ENCODE data around the gene TMEM185B.

TMEM185B gene

DNA sequence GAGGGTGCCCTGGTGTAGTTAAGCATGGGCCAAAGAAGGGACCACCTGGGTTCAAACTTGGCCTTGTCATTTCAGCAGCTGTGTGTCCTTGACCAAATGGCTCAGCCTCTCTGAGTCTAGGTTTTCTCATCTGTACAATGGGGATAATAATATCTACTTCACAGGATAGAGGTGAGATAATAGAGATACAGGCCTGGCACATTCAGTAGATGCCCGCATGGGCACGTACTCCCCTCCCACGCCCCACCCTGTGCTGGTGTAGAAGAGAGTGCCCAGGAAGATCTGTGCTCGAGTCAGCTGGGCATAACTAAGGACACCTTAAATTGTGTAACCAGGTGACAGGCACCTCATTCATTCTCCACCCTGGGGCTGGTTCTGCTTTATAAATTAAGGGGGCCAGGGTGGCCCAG is 8.4 kb upstream of the TMEM185B start:
- DNase-seq (ENCODE audit: low spot score): no peak

DNA sequence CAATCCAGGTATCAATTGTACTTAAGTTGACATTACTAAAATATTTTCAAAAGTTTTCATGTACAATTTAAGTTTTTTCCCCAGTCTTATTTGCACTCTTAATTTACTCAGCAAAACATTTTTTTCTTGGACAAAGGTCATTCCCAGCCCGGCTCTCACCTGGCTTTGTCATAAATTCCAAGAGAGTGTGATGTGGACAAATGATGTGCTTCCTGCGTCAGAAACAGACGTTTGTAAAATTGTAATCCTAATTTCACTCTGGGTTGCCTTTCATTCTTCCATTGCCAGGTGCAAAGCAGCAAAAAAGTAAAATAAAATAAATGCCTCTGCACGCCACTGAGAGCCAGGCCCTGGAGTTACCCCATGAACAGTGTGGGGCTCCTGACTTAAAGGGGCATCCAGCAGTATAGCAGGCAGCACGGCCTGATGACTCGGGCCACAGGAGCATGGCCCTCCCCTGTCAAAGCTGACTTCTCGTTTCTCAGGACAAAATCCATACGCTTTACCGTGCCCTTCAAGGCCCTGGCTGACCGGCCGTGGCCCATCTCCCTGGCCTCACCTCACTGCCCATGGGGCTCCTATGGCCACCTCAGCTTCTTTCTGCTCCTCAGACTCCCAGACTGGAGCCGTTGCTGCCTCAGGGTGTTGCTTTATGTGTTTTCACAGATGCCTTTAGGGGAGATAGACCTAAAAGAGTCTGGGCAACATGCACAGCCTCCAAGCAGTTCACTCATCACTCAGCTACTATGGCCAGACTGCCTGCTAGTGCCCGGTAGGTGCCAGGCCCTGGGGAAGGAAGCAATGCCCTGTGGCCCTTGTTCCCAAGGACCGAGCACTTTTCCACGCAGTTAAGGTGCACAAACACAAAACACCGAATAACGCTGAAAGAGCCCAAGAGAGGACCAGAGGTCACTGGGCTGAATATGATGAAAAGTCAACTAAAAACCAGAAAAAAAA is 7.6 kb upstream of the TMEM185B start:
- DNase-seq (ENCODE audit: low spot score): no peak

DNA sequence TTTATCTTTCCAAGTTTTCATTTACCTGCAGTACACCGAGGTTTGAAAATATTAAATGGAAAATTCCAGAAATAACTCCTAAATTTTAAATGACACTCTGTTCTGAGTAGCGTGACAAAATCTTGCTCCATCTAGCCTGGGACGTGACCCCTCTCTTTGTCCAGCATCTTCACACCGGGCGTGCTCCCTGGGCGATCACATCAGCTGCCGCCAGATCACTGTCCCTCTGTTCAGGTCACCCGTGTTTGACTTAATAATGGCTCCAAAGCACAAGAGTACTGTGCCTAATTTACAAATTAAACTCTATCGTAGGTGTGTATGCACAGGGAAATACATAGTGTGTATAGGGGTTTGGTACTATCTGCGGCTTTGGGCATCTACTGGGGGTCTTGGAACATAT is 6.1 kb upstream of the TMEM185B start:
- DNase-seq (ENCODE audit: low spot score): no peak

DNA sequence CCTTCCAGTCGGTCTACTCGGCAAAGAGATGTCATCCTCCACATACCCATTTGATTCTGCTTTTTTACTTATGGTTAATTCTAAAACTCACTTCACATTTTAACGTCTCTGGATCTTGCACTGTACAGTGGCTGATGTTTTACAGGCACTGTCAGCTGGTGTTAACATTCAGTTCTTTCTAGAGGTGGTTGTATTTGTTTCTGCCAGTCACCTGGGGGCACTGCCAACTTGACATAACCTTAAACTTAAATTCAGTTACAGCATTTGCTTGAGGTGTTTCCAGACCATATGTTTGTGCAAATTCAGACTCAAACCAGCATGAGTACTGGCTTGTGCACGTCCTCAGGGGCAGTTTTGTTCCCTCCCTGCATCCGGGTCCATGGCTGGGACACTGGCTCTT is 5.3 kb upstream of the TMEM185B start:
- DNase-seq (ENCODE audit: low spot score): no peak

DNA sequence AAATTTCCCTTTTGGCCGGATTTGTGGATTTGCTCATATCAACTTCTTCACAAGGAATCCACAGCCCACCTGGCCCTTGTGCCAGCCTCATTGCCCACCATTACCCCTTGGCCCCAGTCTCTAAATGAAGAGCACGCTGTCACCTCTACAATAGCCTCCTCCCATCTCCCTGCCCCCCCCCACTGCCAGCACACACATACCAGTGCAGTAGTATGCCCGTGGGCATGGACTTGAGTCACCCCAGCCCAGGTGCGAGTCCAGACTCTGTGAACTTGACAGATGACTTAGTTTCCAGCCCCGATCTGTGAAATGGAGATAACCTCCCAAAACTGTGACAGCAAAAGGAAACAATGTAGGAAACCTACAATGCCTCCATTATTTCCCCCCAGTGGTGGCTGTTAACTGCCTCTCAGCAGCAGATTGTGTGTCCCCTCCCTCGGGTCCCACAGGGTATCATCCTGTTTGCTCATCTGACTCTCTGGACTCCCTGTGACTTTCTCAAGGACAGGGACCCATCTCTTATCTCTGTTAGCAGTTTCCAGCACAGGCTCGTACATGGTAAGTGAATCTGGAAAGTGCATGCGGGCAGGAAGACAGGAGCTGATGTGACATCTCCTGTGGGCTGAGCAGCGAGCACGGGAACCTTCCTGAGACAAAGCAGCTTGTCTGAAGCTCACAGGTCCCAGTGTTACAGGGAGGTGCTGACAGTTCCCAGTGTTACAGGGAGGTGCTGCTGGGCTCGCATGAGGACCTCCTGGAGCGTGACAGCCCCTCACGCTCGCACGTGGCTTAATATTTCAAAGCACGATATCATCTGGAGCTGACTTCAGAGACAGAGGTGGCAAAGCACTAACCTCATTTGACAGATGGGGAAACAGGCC is 4.2 kb upstream of the TMEM185B start:
- DNase-seq (ENCODE audit: low spot score): no peak

DNA sequence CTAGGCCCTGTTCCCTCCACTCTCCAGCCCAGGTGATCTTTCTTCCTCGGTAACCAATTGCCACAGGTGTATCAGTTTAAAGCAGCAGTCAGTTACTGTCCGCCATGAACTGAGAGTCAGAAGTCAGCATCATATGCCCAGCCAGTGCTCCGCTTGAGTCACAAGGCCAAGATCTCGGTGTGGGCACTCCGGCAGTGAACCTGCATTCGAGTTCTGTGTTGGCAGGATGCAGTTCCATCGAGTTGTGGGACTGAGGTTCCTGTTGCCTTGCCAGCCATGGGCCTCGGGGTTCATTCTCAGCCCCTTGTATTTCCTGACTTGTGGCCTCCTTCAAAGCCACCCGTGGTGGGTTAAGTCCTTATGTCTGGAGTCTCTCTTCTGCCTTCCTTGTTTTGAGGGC is 3.1 kb upstream of the TMEM185B start:
- no peak for DNase-seq (ENCODE audit: low spot score)

DNA sequence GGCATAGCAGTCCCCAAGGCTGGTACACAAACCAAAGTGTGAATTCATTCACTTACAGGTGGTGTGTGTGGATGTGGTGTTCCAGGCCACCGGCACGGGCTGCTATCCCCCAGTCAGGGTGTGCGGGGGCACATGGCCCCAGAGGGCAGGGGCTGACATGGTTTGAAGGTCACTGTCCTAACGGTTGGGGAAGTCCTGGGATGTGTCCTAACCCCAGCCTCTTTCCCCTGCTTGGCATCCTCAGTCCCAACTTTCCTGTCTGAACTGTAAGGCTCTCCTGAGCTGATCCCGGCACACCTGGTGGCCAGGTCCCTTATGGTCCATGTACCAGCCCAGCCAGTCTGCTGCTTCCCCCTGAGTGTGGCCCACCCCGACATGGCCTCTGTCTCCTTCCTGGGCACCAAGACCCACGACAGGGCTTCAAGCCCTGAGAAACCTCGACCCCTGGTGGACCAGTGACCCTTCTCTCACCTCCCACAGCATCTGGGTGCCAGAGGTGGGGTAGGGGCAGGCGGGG is 2.4 kb upstream of the TMEM185B start:
- no peak for DNase-seq (ENCODE audit: low spot score)

DNA sequence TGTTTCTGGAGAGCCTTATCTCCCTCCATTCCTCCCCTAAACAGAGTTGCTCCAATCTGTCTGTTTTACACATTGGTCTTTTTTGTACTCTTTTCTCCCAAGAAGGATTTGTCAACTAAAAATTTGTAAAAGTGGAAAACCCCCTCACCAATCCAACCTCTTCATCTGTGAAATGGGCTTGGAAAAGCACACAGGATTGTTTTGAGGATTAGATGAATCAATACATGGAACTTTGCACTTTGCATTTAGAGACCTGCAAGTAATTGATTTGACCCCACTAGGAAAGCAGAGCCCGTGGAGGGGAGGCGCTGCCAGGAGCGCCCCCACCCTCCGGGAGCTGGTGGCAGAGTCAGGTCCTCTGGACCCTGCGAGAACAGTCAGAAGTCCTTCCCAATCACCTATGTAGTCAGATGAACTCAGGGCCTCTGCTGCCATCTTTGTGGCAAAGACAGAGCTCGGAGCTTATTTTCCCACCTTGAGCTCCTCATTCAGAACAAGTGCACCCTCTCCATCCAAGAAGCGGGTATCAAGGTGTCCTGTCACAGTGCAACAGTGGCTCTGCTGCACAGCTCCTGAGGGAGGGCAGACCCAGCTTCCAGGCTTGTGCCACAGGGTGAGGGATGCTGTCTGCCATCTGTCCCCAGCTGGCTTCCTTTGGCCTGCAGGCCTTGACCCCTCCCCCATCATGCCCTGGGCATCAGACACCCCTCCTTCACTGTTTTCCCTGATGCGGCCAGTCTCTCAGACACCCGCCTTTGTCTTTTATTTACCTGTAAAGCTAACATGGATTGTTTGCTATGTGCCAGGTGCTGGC is 1.7 kb upstream of the TMEM185B start:
- no peak for DNase-seq (ENCODE audit: low spot score)

DNA sequence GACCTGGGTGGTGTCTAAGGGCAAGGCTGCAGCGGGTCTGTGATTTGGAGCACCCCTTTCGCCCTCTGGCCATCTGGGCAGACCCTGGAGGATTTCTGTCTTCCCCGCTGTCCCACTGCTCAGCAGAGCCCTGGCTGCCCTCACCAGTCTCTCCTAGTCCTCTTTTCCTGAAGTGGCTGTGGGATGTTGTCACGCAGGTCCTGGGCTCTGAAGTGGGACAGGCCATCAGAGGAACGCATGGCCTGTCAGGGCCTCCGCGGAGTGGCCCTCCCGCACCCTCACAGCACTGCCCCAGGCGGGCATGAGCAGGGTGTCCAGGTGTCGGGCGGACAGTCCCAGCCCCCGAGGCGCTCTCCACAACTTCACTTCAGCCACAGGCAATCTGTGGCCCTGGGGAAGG is 1.1 kb upstream of the TMEM185B start:
- no peak for DNase-seq (ENCODE audit: low spot score)

DNA sequence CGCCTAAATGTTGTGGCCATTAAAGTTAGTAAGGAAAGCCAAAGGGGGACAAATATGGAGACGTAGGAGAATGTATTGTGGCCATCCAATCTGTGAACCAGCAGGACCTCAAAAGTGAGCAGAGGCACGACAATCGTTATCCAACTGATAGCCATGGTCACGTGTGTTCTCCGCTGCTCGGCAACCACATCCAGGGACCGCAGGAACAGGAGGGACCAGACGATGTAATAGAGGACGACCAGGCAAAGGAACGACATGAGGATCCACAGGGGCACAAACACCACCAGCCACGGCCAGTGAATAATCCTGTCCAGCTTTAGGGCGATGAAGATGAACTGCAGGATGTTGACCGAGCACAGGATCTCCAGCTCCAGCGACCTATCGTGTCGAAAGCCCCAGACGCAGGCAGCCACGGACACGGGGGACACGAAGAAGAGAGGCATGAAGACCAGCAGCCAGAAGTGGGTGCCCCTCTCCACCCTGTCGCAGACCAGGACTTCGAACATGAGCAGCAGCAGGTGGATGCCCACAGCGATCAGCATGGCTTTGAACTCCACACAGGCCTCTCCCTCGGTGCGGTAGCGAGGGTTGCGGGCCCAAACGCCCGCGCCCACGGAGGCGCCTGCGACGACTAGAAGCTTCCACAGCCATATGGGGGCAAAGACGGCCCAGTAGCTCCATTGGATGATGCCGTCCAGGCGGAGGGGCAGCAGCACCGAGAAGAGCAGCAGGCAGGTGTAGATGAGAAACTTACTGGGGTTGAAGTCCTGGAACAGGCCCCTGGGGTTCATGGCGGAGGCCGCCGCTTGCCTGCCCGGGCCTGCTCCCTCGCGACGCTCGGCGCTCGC is 790 bp downstream of the TMEM185B start:
- no peak for DNase-seq (ENCODE audit: low spot score)

DNA sequence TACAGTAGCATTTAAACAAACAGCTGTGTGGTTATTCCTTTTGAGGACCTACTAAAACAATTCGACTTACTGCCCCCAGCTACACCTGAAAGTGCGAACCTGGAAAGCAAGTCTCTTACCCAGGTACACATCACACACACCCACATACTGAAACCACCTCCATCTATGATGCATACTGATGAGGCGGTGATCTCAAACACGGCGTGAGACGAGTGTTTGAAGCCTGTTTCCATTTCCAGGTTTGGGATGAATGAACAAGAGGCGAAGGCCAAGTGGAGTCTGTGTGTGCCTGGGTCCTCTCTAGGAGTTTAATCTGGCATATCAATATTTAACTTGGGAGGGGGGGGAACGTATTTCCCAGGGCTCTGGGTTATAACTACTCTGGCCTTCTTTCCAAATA is 1.6 kb downstream of the TMEM185B start:
- no peak for DNase-seq (ENCODE audit: low spot score)

DNA sequence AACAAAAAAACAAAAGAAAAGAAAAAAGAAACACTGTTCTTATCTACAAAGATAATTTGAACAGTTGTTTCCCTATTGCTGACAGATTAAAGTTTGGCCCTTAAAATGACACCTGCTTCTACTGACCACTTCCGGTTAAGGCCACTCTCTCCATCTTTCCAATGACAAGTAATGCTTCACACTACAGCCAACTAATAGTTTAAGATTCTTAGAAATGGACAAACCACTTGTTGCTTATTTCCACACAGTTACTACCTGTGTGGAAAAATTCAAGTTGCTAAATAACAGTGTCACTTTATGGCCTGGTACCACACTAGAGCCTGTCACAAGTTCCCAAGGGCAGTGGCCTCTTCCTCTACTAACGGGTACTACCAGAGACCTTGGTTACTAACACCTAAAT is 2.4 kb downstream of the TMEM185B start:
- DNase-seq (ENCODE audit: low spot score): no peak

DNA sequence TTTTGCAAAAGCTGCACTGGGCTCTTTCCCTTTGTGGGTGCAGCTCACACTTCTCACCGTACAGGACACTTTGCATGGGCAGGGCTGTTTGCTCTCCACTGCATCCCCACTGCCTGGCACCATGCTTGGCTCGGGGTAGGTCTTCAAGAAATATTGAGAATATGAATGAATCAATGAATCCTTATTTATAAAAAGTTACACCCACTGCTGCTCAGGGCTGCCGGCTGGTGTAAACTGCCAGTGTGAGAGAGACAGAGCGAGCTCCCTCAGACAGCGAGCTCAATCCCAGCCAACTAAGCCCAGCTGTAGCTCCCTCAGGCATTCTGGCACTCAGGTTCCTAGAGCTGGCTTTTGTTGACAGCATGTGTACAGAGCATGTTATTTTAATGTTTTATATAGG is 3.4 kb downstream of the TMEM185B start:
- DNase-seq (ENCODE audit: low spot score): no peak

DNA sequence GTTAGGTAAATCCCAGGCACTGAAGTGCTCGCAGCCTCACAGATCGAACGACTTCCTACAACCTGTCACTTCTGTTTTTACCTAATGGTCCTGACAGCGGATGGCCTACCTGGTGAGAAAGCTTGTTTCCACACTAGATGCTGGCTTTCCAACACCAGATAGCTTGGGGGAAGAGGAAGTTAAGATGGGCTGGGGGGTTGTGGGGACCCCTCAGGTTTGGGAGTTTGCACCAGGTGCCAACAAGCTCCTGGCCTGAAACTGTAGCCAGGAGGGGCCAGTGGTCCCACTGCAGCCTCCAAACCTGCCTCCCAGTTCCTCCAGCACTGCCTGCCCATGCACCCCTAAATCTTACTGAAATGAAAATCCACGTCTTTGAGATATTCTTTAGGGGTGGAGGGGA is 3.9 kb downstream of the TMEM185B start:
- DNase-seq (ENCODE audit: low spot score): no peak

DNA sequence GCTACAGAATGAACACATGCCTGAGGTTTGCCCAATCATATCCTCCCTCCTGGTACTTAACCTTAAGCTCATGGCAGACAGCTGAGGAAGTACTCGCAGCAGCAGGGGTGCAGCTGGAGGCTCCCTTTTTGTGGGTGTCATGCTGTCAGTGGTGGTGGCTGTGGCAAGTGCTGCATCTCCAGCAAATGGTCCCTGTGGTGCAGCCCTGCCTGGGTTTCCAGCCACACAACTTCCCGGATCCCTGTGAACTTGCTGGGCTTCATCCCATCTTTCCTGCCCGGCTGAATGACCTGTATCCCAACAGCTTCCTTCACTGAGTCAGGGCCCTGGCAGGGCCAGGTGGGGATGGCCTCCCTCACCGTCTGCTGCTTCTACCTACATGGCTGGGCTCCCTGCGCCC is 5.0 kb downstream of the TMEM185B start:
- no peak for DNase-seq (ENCODE audit: low spot score)

DNA sequence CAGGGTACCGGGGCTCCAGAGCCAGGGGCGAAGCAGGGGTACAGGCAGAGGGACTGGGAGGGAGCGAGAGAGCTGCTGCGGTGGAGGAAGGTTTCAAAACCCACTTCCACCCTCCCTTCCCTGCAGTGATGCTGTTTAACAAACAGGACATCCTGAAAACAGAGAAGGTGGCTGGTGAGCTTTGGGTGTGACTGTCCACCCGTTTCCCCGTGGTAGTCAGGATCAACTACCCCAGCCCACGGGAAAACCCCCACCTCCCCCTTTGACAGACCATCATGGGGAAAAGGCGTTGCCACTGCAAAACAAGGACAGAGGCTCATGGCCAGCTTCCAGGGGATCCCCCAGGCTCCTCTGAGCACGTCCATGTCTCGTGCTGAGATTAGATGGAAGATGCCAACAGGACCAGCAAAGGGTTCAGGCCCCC is 12.9 kb downstream of the TMEM185B start:
- no peak for DNase-seq (ENCODE audit: low spot score)

DNA sequence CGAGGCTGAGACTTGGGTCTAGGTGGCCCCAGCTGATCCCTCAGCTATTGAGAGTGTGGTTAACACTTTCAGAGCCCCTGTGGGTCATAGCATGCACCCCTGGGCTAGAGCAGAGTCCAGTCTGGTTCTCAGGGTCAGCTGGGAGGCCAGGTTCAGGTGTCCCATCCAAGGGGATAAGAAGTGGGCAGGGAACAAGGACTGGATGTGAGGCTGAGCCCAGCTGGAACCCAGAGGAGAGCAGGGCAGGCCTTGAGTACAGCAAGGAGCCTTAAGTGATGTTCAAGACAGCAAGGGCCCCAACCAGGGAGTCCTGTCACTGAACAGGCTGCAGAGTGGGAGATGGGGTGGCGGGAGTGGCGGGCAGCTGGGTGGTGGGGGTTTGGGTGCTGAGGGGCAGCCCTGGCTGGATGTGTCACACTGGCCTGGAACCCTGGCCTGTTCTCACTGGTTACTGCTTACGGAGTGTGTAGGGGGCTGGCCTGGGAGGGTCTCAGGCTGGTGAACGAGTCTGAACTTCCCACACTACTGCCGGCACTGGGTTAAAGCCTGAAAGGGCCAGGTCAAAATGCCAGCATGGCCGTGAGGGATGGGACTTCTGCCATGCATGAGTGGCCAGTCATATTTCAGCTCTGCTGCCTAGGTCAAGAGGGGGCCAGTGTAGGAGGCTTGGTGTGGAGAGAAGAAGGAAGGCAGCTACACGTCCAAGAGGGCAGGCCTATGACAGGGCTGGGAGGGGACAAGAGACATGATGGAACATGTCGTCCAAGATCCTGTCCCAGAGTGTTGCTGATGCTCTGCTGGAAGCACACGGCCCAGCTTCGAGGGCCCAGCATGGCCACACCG is 13.6 kb downstream of the TMEM185B start:
- no peak for DNase-seq (ENCODE audit: low spot score)

DNA sequence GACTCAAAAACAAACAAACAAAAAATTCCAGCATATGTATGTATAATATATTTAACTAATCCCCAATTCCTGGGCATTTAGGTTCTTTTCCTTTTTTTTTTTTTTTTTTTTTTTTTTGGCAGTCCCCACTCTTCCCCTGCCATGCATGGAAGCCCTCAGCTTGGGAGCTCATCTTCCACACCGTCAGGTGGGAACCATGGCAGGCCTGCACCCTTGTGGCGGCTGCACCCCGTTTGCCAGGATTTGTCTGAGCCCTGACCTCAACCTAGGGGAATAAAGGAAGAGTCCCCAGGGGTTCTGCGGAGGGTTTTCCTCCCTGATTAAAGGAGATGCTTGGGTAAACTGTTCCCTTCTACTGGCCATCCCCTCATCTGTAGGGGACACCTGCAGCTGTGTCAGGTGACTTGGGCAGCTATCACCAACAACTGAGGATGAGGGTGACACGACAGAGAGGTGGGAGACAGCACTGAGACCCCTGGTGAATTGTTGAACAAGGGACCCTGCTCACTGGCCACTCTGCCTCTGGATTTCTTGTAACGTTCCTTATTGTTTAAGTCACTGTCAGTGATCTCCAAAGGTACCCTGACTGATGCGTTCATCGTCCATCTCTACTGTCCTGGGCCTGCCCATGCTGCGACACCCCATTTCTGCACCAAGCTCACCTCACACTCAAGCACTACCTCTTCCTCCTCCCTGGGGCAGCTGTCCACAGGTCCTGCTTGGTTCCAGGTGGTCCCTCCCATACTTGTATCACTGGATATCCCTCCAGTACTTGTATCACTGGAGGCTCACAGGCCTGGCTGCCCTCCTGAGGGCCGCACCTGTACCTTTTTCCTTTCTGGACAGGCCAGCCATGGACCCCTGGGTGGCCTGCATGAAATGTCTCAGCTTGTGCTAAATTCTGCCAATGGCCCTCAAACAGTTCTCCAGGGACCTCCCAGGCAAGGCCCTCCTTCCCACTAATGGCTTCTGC is 14.5 kb downstream of the TMEM185B start:
- no peak for DNase-seq (ENCODE audit: low spot score)

Data from AG20443 (cell line).